CD4-positive, alpha-beta T cell (primary cell): Measurements from ENCODE around the gene NMNAT2. TPM values are rescaled to one million over a fixed set of nuclear protein-coding genes. Genes with fewer than 3 reads are reported as not detected.

ENCODE experiments used
- ATAC-seq: fragments of 200-7000 bp; cut with Tn5 transposase; one replicate; pipeline ENCODE4 v1.10.0; 2022; ENCODE audit warnings: mild to moderate bottlenecking; ENCODE audit not compliant: poor library complexity
- CTCF ChIA-PET: fragments of 350-600 bp; sonication (Branson Sonifier 250); formaldehyde crosslinking; loops from one replicate; lab custom pipeline; 2021; ENCODE audit warnings: antibody characterized with exemption, inconsistent platforms; lab: Charles Lee
- POLR2A ChIA-PET: fragments of 350-600 bp; sonication (Branson Sonifier 250); formaldehyde crosslinking; loops from one replicate; lab custom pipeline; 2021; ENCODE audit warnings: antibody characterized with exemption, inconsistent platforms; lab: Charles Lee
- DNase-seq, 14 experiments: peaks; one replicate each; pipeline ENCODE4 v3.0.0-alpha.2; 2013 to 2020; ENCODE audit warnings: mixed read lengths in 2 of 14
- H3K27ac ChIP-seq, 2 donors: one replicate each; pipeline versions ENCODE4 v1.5.1 to v1.7.0; 2013; ENCODE audit warnings: low read length in 2 of 2, low read depth in 1 of 2, mild to moderate bottlenecking in 1 of 2
- H3K27me3 ChIP-seq, 2 experiments: 1 replicate in 1 of 2; 2 replicates in 1 of 2; pipeline versions ENCODE4 v1.6.1 to v1.7.0; 2013; ENCODE audit warnings: low read length in 2 of 2, control low read depth in 1 of 2, mild to moderate bottlenecking in 1 of 2, moderate library complexity in 1 of 2; ENCODE audit not compliant: insufficient read depth in 2 of 2, control insufficient read depth in 1 of 2
- H3K36me3 ChIP-seq: one replicate; pipeline ENCODE4 v1.6.1; 2013; ENCODE audit warnings: low read length, control low read depth; ENCODE audit not compliant: insufficient read depth
- H3K4me1 ChIP-seq: one replicate; pipeline ENCODE4 v1.6.1; 2013; ENCODE audit warnings: low read length, control low read depth; ENCODE audit not compliant: insufficient read depth
- H3K4me3 ChIP-seq: one replicate; pipeline ENCODE4 v1.5.1; 2013; ENCODE audit warnings: mild to moderate bottlenecking, low read length, moderate library complexity
- H3K9me3 ChIP-seq, 2 experiments: 1 replicate in 1 of 2; 2 replicates in 1 of 2; pipeline versions ENCODE4 v1.6.1 to v1.7.0; 2013; ENCODE audit warnings: low read length in 2 of 2, mild to moderate bottlenecking in 2 of 2, control low read depth in 1 of 2, moderate library complexity in 1 of 2; ENCODE audit not compliant: control insufficient read depth in 1 of 2, insufficient read depth in 1 of 2
- H3K27ac Mint-ChIP-seq: one replicate; pipeline ENCODE4 v1.8.0; 2020; ENCODE audit warnings: mixed read lengths
- H3K27me3 Mint-ChIP-seq: one replicate; pipeline ENCODE4 v1.8.0; 2021; ENCODE audit warnings: mixed read lengths
- H3K36me3 Mint-ChIP-seq: one replicate; pipeline ENCODE4 v1.8.0; 2021; ENCODE audit warnings: low read depth, mixed read lengths
- H3K4me1 Mint-ChIP-seq: one replicate; pipeline ENCODE4 v1.8.0; 2021; ENCODE audit warnings: low read depth, mixed read lengths
- H3K4me3 Mint-ChIP-seq: one replicate; pipeline ENCODE4 v1.8.0; 2020; ENCODE audit warnings: mild to moderate bottlenecking, mixed read lengths
- H3K9me3 Mint-ChIP-seq: one replicate; pipeline ENCODE4 v1.8.0; 2020; ENCODE audit warnings: mixed read lengths
- intact Hi-C, 2 experiments: fragments of 100-400 bp; cut with DNase I in 1 of 2; cut with micrococcal nuclease in 1 of 2; formaldehyde crosslinking; loops; one replicate each; pipeline versions ENCODE4 v1.15.1 to v1.9.0; 2023 to 2025; cut with DNase I, micrococcal nuclease
- total RNA-seq, 174 experiments: library from RNA in 2 of 174; stranded (reverse) in 2 of 174; gene quantifications; one replicate each; pipeline ENCODE4 v1.2.3 and lab custom pipeline; 2021 to 2026
- TF ChIP-seq, protein P1 (sequence below): fragments of 200-600 bp; IDR thresholded peaks from one replicate; pipeline ENCODE4 v1.8.0; 2022; ENCODE audit warnings: antibody characterized with exemption, mild to moderate bottlenecking

The NMNAT2 gene
- total RNA-seq, 2 experiments from 2014 or later: not detected

DNA sequence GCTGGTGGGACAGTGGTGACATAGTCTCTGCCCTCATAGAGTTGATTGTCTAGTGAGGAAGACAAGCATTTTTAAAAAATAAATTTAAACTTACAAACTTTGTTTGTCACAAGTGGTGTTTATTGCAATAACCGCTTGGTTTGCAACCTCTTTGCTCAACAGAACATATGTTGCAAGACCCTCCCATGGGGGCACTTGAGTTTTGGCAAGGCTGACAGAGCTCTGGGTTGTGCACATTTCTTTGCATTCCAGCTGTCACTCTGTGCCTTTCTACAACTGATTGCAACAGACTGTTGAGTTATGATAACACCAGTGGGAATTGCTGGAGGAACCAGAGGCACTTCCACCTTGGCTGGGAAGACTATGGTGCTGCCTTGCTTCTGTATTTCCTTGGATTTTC is 173.7 kb downstream of the NMNAT2 start:
- intact Hi-C loops: no loop called here
- H3K9me3 ChIP-seq: no peaks in the 10 kb centered on the region
- DNase-seq (no peak), ATAC-seq (no peak)
- no peaks in the 10 kb centered on the region for H3K36me3 Mint-ChIP-seq
- no peak overlapping the region for H3K27ac ChIP-seq
- no peak overlapping the region for H3K4me3 Mint-ChIP-seq
- peaks cover 12% of the 10 kb centered on the region for H3K27me3 Mint-ChIP-seq
- peaks cover 0 to 2% of the 10 kb centered on the region in 2 experiments for H3K27me3 ChIP-seq
- no peaks in the 10 kb centered on the region for H3K9me3 Mint-ChIP-seq
- H3K4me1 Mint-ChIP-seq: no peaks in the 10 kb centered on the region
- CTCF ChIA-PET: no interaction called here
- TF ChIP-seq, protein P1, sequence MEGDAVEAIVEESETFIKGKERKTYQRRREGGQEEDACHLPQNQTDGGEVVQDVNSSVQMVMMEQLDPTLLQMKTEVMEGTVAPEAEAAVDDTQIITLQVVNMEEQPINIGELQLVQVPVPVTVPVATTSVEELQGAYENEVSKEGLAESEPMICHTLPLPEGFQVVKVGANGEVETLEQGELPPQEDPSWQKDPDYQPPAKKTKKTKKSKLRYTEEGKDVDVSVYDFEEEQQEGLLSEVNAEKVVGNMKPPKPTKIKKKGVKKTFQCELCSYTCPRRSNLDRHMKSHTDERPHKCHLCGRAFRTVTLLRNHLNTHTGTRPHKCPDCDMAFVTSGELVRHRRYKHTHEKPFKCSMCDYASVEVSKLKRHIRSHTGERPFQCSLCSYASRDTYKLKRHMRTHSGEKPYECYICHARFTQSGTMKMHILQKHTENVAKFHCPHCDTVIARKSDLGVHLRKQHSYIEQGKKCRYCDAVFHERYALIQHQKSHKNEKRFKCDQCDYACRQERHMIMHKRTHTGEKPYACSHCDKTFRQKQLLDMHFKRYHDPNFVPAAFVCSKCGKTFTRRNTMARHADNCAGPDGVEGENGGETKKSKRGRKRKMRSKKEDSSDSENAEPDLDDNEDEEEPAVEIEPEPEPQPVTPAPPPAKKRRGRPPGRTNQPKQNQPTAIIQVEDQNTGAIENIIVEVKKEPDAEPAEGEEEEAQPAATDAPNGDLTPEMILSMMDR: no peak
- no peak overlapping the region for H3K4me3 ChIP-seq
- POLR2A ChIA-PET: no interaction called here
- H3K27ac Mint-ChIP-seq: no peak overlapping the region
- H3K4me1 ChIP-seq: no peaks in the 10 kb centered on the region
- H3K36me3 ChIP-seq: no peaks in the 10 kb centered on the region

DNA sequence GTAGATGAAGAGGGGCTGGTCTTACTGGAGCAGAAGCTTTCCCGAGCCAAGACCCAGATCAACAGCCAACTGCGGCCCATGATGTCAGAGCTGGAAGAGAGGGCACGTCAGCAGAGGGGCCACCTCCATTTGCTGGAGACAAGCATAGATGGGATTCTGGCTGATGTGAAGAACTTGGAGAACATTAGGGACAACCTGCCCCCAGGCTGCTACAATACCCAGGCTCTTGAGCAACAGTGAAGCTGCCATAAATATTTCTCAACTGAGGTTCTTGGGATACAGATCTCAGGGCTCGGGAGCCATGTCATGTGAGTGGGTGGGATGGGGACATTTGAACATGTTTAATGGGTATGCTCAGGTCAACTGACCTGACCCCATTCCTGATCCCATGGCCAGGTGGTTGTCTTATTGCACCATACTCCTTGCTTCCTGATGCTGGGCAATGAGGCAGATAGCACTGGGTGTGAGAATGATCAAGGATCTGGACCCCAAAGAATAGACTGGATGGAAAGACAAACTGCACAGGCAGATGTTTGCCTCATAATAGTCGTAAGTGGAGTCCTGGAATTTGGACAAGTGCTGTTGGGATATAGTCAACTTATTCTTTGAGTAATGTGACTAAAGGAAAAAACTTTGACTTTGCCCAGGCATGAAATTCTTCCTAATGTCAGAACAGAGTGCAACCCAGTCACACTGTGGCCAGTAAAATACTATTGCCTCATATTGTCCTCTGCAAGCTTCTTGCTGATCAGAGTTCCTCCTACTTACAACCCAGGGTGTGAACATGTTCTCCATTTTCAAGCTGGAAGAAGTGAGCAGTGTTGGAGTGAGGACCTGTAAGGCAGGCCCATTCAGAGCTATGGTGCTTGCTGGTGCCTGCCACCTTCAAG is 174.8 kb downstream of the NMNAT2 start:
- POLR2A ChIA-PET: no interaction called here
- H3K4me3 ChIP-seq: no peak overlapping the region
- Mint-ChIP-seq H3K27me3 (peaks cover 5% of the 10 kb centered on the region), H3K27ac (no peak overlapping the region), H3K4me1 (no peaks in the 10 kb centered on the region), H3K9me3 (no peaks in the 10 kb centered on the region), H3K36me3 (no peaks in the 10 kb centered on the region), H3K4me3 (no peak overlapping the region)
- no peaks in the 10 kb centered on the region for H3K36me3 ChIP-seq
- no peak overlapping the region for H3K27ac ChIP-seq
- peaks cover 0 to 2% of the 10 kb centered on the region in 2 experiments for H3K27me3 ChIP-seq
- H3K4me1 ChIP-seq: no peaks in the 10 kb centered on the region
- no peaks in the 10 kb centered on the region for H3K9me3 ChIP-seq
- TF ChIP-seq, protein P1: no peak
- intact Hi-C loops: no loop called here
- no peak for DNase-seq
- CTCF ChIA-PET: no interaction called here
- ATAC-seq: no peak

DNA sequence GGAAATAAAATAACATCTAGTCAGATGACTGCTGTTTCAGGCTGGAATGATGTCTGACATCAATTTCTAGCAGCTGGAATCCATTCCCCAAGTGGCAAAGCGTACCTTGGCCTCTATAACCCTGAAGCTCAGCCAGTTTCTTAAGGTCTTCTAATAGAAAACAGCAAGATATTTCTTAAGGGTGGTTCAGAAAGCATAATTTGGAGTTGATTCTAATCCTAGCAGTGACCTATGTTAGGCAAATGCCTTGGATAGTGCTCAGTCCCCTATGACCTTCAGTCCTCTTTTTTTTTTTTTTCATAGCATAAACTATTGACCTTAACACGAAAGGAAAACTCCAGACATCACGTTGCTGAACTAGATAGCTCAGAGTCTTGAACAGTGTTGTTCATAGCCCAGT is 175.6 kb downstream of the NMNAT2 start:
- H3K27me3 Mint-ChIP-seq: peaks cover 5% of the 10 kb centered on the region
- Histone ChIP-seq H3K27me3 (peaks cover 0 to 2% of the 10 kb centered on the region in 2 experiments), H3K9me3 (no peaks in the 10 kb centered on the region), H3K4me1 (no peaks in the 10 kb centered on the region), H3K4me3 (no peak overlapping the region), H3K27ac (no peak overlapping the region), H3K36me3 (no peaks in the 10 kb centered on the region)
- DNase-seq (no peak), ATAC-seq (no peak)
- H3K4me3 Mint-ChIP-seq: no peak overlapping the region
- no peaks in the 10 kb centered on the region for H3K4me1 Mint-ChIP-seq
- no peak overlapping the region for H3K27ac Mint-ChIP-seq
- intact Hi-C loops: no loop called here
- POLR2A ChIA-PET: no interaction called here
- TF ChIP-seq, protein P1: no peak
- CTCF ChIA-PET: interaction anchor here (0.6 kb wide), 1 partner anchor 110 kb away, joined by 3 read pairs; no protein-coding TSS in a partner anchor
- no peaks in the 10 kb centered on the region for H3K36me3 Mint-ChIP-seq
- no peaks in the 10 kb centered on the region for H3K9me3 Mint-ChIP-seq
